LNCaP clone FGC (cell line): ENCODE data around the gene PTPN20.
"Not testable (repeated sequence)": the region's sequence is repeated elsewhere in the genome, so short reads cannot be mapped to it uniquely, and the experiment has no call there.

Experiments
- DNase-seq: peaks from one replicate; pipeline ENCODE4 v3.0.0-alpha.2; 2011; ENCODE audit warnings: low read depth
- H3K4me3 ChIP-seq: 2 replicates; pipeline ENCODE4 v1.5.1; 2011; ENCODE audit warnings: mild to moderate bottlenecking, low read depth, low read length, control low read depth
- TF ChIP-seq, protein P1 (sequence below): IDR thresholded peaks from 2 replicates; pipeline ENCODE4 v1.5.1; 2012; ENCODE audit warnings: mild to moderate bottlenecking; ENCODE audit not compliant: control insufficient read depth, insufficient read depth; ENCODE audit errors: extremely low read depth

Gene PTPN20, protein sequence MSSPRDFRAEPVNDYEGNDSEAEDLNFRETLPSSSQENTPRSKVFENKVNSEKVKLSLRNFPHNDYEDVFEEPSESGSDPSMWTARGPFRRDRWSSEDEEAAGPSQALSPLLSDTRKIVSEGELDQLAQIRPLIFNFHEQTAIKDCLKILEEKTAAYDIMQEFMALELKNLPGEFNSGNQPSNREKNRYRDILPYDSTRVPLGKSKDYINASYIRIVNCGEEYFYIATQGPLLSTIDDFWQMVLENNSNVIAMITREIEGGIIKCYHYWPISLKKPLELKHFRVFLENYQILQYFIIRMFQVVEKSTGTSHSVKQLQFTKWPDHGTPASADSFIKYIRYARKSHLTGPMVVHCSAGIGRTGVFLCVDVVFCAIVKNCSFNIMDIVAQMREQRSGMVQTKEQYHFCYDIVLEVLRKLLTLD

DNA sequence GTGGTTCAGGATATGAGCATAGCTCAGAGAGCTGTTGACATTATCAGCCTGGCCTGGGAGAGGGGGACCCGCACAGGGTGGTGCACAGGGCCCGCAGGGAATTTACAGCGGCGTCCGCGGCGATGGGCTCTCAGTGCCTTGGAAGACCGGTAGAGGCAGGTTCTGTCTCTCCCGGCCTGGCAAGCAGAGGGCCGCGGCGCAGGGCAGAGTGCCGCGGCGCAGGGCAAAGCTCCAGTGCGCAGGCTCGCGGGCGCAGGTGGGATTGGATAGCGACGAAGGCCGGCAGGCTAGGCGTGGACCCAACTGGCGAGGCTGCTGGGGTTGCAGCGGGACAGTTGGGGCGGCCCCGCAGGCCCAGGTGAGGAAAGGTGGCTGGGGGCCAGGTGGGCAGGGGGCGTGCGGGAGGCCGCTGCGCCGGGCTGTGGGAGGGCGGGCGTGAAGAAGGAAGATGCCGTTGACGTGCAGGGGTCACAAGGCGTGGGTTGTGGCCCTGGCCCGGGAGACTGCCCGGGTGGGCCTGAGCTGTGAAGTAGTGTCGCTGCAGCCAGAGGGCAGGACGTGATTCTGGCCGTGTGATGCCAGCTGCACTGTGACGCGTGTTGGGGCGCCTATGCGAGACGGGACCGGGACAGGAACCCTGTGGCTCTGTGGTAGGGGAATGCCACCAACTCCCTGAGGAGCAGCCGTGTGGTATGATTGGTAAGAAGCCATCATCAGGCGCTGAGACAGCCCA is at the start of gene PTPN20:
Gene PTPN20 (plus strand): TSS at position 285 of the 733 bp plus-strand sequence. CDS start 21,072 bp downstream, outside the sequence.
- DNase-seq = not testable (repeated sequence)

DNA sequence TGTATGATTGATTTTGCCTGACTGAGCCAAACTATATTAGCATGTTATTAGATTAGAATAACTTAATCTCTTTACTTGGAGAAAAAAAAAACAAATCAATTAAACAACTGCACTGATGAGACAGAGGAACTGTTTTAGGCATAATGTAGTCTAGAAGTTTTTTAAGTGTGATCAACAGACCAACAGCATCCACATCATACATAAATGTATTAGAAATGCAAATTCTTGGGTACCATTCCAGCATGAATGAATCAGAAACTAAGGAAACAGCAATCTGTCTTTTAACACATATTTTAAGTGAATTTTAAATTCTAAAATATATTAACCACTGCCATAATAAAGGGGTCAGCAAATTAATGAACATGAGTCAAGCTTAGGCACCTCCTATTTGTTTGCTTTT is 41.5 kb upstream of the PTPN20 start:
- H3K4me3 ChIP-seq, DNase-seq: not testable (repeated sequence)

More for the DNA sequence above, at the start of gene PTPN20:
- H3K4me3 ChIP-seq = not testable (repeated sequence)

DNA sequence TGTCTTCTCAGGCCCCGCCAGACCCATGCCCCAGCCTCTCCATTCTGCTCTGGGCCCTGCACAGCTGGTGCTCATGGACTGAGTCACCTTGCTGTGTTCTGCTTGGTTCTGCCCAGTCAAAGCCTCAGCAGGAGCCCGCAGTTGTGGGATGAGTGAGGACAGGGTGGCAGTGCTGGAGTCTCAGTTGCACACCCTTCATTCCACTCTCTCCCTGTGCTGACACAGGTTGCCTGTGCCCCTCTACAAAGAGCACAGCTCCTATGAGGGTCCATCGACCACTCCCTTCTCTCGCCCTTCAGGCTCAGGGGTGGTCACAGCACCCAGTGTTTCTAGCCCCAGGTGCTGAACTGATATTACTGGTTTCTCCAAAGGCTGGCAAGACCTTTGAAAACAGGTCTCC is 39.6 kb upstream of the PTPN20 start:
- not testable (repeated sequence) for H3K4me3 ChIP-seq, DNase-seq

DNA sequence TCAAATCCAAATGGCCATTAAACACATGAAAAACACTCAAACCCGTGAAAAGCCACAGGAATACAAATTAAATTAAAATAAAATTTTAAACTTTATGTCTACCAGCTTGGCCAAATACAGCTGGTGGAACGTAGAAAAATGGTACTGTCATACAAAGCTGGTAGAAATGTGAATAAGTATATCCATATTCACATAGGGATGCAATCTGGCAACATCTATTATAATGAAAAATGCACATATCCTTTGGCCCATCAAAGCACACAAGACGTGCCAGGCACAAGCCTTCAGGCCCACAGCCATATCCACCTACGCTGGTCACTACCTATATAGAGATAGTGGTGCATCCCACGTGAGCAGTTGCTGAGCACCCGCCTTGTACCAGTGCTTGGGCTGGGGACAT is 35.9 kb upstream of the PTPN20 start:
- DNase-seq = not testable (repeated sequence)

DNA sequence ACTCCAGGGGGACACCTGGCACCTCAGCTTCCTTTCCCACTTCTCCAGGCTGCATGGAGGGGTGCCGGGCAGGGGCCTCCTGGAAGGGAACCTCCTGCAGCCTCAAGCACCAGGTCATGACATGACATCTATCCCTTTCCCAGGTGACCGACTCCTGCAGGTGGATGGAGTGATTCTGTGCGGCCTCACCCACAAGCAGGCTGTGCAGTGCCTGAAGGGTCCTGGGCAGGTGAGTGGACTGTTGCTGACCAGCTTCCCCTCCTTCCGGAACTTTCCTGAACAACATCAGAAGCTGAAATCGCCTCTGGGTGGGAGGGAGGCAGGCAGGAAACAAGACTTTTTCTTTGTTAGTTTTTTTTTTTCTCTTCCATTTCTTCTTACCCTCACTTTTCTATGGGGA is 34.5 kb upstream of the PTPN20 start:
- DNase-seq = not testable (repeated sequence)

More for the DNA sequence above, 35.9 kb upstream of the PTPN20 start:
- not testable (repeated sequence) for H3K4me3 ChIP-seq

DNA sequence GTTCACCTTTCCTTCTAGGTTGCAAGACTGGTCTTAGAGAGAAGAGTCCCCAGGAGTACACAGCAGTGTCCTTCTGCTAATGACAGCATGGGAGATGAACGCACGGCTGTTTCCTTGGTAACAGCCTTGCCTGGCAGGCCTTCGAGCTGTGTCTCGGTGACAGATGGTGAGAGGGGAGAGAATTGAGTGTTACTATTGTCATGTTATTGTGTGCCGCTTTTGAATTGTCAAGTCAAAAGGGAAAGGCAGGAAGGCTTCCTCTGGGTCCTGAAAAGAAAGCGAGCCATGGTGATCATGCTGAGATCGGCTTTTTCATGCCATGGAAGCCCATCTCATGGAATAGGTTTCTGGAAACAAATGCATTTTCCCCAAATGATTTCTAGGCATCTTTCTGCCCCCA is 32.5 kb upstream of the PTPN20 start:
- not testable (repeated sequence) for DNase-seq, H3K4me3 ChIP-seq

More for the DNA sequence above, 34.5 kb upstream of the PTPN20 start:
- H3K4me3 ChIP-seq = not testable (repeated sequence)

DNA sequence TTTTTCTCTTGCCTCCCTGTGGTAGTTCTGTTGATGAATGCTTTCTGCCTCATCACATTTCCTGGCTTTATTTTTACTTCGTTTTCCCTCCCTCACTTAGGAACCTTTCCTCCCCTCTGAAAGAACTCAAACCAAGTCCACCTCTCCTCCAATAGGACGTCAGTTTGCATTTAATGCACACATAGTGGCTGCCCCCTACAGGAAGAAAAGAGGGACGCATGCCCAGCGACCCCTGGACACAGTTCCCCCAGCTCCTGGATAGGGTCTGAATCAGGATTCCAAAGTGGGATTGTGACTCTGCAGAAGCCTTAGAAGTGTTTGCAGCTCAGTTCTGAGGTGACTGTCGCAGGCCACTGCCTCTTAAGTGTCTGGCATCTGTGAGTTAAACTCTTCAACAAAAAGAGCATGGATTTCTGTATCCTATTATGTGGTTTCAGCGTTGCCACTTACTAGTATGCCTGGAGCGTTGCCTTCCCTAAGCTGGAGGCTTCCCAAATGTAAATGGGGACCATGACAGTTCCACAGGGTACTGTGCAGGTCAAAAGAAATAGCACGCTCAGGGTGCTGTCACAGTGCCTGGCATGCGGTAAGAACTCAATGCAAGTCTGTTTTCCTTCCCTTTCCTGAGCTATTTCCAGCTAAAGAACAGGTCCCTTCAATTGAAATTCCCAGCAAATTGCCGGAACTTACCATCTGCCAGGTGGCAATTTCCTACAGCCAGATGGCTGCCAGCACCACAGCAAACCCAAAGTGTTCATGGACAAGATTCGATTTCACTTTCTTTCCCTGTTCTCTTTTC is 20.2 kb upstream of the PTPN20 start:
- DNase-seq, H3K4me3 ChIP-seq: not testable (repeated sequence)
- TF ChIP-seq, protein P1, sequence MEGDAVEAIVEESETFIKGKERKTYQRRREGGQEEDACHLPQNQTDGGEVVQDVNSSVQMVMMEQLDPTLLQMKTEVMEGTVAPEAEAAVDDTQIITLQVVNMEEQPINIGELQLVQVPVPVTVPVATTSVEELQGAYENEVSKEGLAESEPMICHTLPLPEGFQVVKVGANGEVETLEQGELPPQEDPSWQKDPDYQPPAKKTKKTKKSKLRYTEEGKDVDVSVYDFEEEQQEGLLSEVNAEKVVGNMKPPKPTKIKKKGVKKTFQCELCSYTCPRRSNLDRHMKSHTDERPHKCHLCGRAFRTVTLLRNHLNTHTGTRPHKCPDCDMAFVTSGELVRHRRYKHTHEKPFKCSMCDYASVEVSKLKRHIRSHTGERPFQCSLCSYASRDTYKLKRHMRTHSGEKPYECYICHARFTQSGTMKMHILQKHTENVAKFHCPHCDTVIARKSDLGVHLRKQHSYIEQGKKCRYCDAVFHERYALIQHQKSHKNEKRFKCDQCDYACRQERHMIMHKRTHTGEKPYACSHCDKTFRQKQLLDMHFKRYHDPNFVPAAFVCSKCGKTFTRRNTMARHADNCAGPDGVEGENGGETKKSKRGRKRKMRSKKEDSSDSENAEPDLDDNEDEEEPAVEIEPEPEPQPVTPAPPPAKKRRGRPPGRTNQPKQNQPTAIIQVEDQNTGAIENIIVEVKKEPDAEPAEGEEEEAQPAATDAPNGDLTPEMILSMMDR = 0 out of 2 replicates have a peak, but pooled peaks have one; percentile 18

DNA sequence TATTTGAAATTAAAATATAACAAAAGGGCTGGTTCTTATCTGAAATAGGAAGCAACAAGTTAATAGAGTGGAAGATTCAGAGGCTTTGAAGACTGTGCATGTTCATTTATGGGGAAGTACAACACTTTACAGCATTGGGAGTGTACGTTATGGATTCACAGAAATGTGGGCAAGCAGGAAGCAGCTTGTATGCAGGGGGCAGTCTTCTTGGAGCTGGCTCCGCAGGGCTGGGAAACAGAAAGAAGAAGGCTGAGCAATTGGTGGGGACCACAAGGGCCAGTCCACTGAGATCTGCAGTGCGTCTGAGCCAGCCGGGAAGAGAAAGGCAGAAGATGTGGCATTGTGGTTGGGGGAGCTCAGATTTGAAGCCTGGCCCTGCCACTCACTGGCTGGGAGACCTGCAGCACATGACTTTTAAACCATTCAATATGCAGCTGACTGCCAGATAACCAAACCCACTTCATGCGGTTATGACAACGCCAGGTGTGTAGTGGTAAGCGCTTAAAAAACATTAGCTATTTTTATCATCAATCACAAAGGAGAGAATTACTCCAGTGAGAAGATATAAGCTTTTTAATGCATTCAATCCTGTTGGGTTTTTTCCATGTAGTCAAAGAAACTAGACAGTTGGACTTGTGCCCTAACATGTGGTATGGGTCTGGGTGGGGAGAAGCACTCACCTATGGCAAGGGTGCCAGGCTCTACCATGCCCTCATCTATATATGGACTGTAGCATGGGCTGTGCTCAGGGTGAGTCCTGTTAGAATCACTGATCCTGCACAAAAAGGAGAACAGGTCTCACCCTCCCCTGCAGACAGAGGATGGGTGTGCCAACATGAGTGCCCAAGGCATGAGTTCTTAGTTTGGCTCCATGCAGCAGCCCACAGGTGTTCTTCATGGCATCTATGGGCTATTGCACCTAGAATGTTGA is 14.2 kb upstream of the PTPN20 start:
- H3K4me3 ChIP-seq, DNase-seq: not testable (repeated sequence)

DNA sequence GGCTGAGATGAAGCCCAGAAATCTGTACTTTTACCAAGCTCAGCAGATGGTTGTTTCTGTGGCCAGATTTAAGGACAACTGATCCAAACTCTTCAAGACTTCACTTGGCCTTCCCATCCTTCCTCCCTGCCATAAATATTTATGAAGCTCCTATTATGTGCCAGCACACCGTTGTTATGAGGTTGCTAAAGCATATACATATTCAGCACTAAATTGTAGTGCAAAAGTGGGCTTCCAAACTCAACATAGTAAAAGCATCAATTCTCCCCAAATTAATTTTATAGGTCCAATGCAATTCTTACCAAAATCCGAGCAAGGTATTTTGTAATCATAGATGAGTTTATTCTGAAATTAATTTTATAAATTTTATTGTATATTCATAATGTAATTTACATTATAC is 10.0 kb upstream of the PTPN20 start:
- not testable (repeated sequence) for DNase-seq, H3K4me3 ChIP-seq

DNA sequence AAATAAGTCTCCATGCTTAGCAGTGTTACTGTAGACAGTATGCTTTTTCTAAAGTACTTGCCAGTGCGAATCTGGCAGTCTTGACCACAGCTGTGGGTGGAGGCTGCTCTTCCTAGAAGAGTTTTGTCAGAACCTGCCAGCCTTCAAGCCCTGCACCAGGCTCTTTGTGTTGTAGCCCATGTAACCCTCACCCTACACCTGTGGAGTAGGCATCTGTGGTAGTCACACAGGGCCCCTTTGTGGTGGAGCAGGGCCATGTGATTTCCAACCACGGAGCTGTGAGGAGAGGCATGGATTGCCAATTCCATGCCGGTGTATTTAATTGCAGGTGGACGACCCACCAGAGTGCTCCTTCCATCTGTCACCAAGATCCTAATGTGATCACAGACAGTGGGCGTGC is 7.4 kb upstream of the PTPN20 start:
- DNase-seq, H3K4me3 ChIP-seq: not testable (repeated sequence)

DNA sequence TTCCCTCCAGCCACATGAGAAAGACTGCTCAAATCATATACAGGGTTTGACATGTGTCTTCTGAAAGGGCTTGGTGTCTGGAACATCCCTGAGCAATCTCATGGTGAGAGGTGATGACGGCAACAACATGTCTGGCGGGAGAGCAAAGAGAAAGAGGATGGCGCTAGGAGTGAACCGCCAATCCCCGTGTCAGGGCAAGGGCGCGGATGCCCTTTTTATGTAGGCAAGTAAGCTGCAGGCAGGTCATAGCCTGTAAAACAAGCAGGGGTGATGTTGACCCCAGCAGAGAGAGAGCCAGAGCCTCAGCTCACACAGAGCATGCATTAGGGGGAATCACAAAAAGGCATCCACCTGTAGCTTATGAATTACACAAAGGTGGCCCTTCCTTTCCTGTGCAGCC is 4.9 kb upstream of the PTPN20 start:
- not testable (repeated sequence) for H3K4me3 ChIP-seq, DNase-seq

DNA sequence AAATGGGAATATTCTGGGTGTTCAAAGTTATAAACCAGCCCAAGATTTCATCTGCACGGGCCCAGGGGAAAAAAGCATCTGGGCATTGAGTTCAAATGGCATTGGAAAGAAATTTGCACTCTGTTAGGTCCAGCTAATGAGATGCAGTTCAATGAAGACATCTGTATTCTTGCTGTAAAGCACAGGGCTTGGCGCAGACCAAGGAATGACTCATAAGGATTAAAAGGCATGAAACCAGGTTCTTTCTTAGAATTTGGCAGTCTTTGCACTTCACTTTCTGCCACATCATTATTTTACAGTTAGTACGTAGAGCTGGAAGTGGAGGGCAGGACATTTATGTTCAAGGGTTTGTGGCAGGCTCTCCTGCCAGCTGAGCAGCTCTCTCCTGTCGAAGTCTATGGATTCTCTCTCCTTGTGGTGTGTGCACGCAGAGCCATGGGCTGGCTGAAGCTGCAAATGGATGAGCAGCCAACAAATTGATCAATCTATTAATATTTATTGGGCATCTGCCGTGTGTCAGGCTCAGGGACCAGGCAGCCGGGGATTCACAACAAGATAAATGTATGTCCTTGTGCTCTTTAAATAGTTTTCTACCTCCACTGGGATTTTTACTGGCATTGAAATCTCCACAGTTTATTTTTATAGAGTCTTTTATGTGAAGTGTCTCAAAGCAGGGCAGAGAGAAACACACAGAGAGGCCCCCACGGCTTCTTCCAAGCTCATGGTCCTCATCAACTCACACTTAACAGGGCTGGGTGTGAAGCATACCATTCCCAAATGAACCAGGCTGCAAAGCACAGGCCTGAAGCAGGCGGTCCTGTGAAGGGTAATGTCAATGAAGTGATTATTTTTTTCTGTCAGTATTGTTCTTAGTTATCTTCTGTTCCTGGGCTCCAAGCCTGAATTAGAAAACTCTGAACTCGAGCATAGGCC is 3.8 kb upstream of the PTPN20 start:
- H3K4me3 ChIP-seq, DNase-seq: not testable (repeated sequence)

DNA sequence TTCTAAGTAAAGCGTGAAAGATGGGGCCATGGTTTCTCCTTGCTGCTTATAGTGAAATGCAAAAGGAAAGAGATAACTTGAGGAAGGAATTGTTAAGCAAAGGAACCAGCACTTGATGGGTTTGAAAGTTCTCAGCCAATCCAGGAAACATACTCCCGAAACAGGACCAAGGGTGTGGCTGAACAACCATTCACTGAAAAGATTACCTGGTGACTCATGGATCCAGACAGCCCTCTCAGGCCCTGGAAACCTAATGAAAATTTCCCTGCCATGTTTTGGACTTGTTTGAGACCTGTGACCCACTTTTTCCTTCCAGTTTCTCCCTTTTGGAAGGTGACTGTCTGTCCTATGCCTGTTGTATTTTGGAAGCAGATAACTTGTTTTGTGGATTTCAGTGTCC is 11.3 kb downstream of the PTPN20 start:
- not testable (repeated sequence) for H3K4me3 ChIP-seq, DNase-seq

DNA sequence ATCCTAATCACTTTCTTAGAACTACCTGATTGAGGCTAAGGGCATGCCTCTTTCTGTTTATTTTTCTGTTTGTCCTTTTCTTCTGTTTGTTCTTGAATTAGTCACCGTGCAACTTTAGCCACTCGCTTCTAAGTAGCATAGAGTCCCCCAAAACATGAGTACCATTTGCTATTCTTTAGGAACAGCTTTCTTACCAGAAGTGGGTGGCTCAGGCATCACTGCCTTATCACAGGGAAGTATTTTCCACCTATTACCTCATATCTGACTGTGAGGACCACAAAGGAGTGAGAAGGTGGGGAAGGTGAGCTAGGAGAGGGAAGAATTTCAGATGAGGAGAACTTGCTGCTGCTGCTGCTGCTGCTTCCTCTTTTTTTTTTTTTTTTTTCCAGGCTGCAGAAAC is 13.9 kb downstream of the PTPN20 start:
- H3K4me3 ChIP-seq, DNase-seq: not testable (repeated sequence)

DNA sequence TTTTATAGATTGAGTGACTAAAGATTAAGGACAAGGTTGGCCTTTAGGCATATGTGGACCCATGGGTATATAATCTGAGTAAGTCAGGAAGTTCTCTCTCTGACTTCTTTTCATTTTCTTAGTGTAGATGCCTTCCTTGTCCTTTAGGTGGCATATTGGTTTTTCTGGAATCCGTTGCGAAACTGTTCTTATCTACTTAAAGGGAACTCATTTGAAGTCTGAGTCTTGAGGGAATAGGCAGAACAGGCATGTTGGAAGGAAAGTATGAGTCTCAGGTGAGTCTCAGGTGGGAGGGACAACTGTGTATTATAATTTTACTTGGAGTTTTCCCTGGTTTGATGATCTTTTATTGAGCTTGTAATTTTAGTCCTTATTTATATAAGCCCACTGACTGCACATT is 14.6 kb downstream of the PTPN20 start:
- H3K4me3 ChIP-seq, DNase-seq: not testable (repeated sequence)

DNA sequence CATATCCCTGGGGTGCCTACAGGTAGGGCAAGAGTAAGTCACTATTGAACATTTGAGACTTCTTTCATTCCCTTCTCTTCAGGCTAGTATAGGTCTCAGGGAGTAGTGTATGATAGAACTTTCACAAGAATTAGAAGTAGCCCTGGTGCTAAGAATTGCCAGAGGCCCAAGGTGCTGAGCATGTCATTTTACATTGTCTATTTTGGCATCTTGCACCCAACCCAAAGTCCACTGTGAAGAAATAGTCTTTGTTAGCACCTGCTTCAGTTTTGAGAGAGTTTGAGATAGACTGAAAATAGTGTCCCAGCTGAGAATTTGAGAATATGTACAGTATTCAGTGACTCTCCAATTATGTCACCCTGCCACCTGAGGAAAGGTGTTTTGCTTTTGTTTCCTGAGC is 17.6 kb downstream of the PTPN20 start:
- not testable (repeated sequence) for H3K4me3 ChIP-seq, DNase-seq
